K562 (cell line): ENCODE measurements around the gene BCAS1. TPM values are rescaled to one million over a fixed set of nuclear protein-coding genes. Genes with fewer than 3 reads are reported as not detected.

Experiments used
- ATAC-seq: fragments of 200-7000 bp; cut with Tn5 transposase; 3 replicates; pipeline ENCODE4 v1.9.1; 2020; ENCODE audit warnings: moderate library complexity
- BruUV-seq: library from RNA; stranded (reverse); fragments of 400-500 nt; replicated peaks from 2 replicates; lab custom pipeline; 2021; lab: Mats Ljungman, UMichigan
- CTCF ChIA-PET: fragments of 300-600 bp; formaldehyde crosslinking; extraction: SDS; loops from one replicate; lab custom pipeline; 2021; ENCODE audit warnings: low intra/inter-chr PET ratio; lab: Yijun Ruan, JAX
- POLR2A ChIA-PET: fragments of 300-600, 350-650 bp; sonication (Branson Sonifier 250); formaldehyde crosslinking; extraction: SDS; loops from one replicate; lab custom pipeline; 2021; ENCODE audit warnings: antibody characterized with exemption, inconsistent platforms; lab: Yijun Ruan, JAX
- DNase-seq, 4 experiments: peaks; one replicate each; pipeline versions ENCODE4 v3.0.0 to v3.0.0-alpha.2; 2011 to 2018; ENCODE audit warnings: low spot score in 3 of 4, mixed read lengths in 3 of 4; ENCODE audit errors: extremely low read depth in 1 of 4
- FAIRE-seq: peaks from 2 replicates; lab custom pipeline; 2011; peaks lifted over from hg19 to GRCh38; lab: Jason Lieb, UNC
- H2AFZ ChIP-seq: 2 replicates; pipeline ENCODE4 v1.6.0; 2011; ENCODE audit warnings: low read depth, low read length, control low read depth, inconsistent platforms
- H3K27ac ChIP-seq: fragments of 200-600 bp; 3 replicates; pipeline ENCODE4 v1.8.0; 2011; ENCODE audit warnings: low read depth, mild to moderate bottlenecking, control low read depth, inconsistent platforms, low read length, moderate library complexity, mixed read lengths; ENCODE audit errors: extremely low read depth
- H3K27me3 ChIP-seq, 2 experiments: fragments of 300-600 bp in 1 of 2; 2 replicates in 1 of 2; 3 replicates in 1 of 2; pipeline versions ENCODE4 v1.6.0 to v1.8.0; 2011; ENCODE audit warnings: inconsistent platforms in 2 of 2, low read length in 2 of 2, mild to moderate bottlenecking in 1 of 2, mixed read lengths in 1 of 2, moderate library complexity in 1 of 2; ENCODE audit not compliant: control insufficient read depth in 2 of 2, insufficient read depth in 2 of 2
- H3K36me3 ChIP-seq: fragments of 300-600 bp; 3 replicates; pipeline ENCODE4 v1.8.0; 2011; ENCODE audit warnings: mild to moderate bottlenecking, low read length, inconsistent platforms; ENCODE audit not compliant: control insufficient read depth, insufficient read depth
- H3K4me1 ChIP-seq, 2 experiments: fragments of 200-600 bp in 1 of 2; replicated peaks in 1 of 2; 2 replicates in 1 of 2; 3 replicates in 1 of 2; pipeline versions ENCODE4 v1.5.1 to v1.8.0; 2011; ENCODE audit warnings: inconsistent platforms in 2 of 2, low read length in 2 of 2, mild to moderate bottlenecking in 1 of 2, mixed read lengths in 1 of 2, moderate library complexity in 1 of 2; ENCODE audit not compliant: control insufficient read depth in 2 of 2, insufficient read depth in 2 of 2
- H3K4me2 ChIP-seq: 2 replicates; pipeline ENCODE4 v1.6.1; 2011; ENCODE audit warnings: low read length, control low read depth, inconsistent platforms, mixed read lengths; ENCODE audit not compliant: insufficient read depth
- H3K4me3 ChIP-seq: fragments of 200-600 bp; sonication (generic), shearing (Covaris generic); 2 replicates; pipeline ENCODE4 v1.5.1; 2016; ENCODE audit warnings: control low read depth, inconsistent platforms
- H3K79me2 ChIP-seq: fragments of 200-600 bp; 3 replicates; pipeline ENCODE4 v1.8.0; 2011; ENCODE audit warnings: low read length, inconsistent platforms; ENCODE audit not compliant: control insufficient read depth, insufficient read depth
- H3K9ac ChIP-seq, 2 experiments: 2 replicates each; pipeline versions ENCODE4 v1.6.0 to v1.6.1; 2011; ENCODE audit warnings: low read depth in 2 of 2, low read length in 2 of 2, control low read depth in 1 of 2, inconsistent platforms in 1 of 2, mild to moderate bottlenecking in 1 of 2, mixed read lengths in 1 of 2; ENCODE audit not compliant: insufficient read depth in 1 of 2
- H3K9me1 ChIP-seq: one replicate; pipeline ENCODE4 v1.6.0; 2011; ENCODE audit warnings: inconsistent platforms, mild to moderate bottlenecking, low read length, moderate library complexity; ENCODE audit not compliant: control insufficient read depth, insufficient read depth
- H3K9me3 ChIP-seq: replicated peaks from 2 replicates; pipeline ENCODE4 v1.5.1; 2011; ENCODE audit warnings: low read depth, low read length, inconsistent platforms; ENCODE audit not compliant: control insufficient read depth, insufficient read depth
- H4K20me1 ChIP-seq: replicated peaks from 2 replicates; pipeline ENCODE4 v1.6.1; 2011; ENCODE audit warnings: low read length, inconsistent platforms, mixed read lengths; ENCODE audit not compliant: control insufficient read depth, insufficient read depth
- CEBPB ChIP-seq: fragments of 450-650 bp; IDR thresholded peaks from 2 replicates; pipeline ENCODE4 v1.6.1; 2016; ENCODE audit warnings: missing genetic modification characterization, missing compliant biosample characterization
- HDAC3 ChIP-seq: fragments of 450-650 bp; IDR thresholded peaks from 2 replicates; pipeline ENCODE4 v1.6.1; 2018; ENCODE audit warnings: borderline replicate concordance, mild to moderate bottlenecking, moderate library complexity; ENCODE audit not compliant: partially characterized antibody
- WGBS: fragments of 100-300 bp; shearing (Covaris generic); methylation state at CpG from one replicate; pipeline ENCODE4 v1.1.6; 2016; ENCODE audit warnings: low coverage, mixed read lengths; ENCODE audit not compliant: insufficient coverage; ENCODE audit errors: missing lambda C conversion rate; 5-methylcytosine and 5-hydroxymethylcytosine counted together
- in situ Hi-C: fragments of 300-500 bp; cut with MboI; formaldehyde crosslinking; loops from 4 replicates; pipeline ENCODE4 v1.15.0; 2018; ENCODE audit warnings: inconsistent platforms, mixed read lengths
- intact Hi-C: fragments of 100-400 bp; cut with micrococcal nuclease; formaldehyde crosslinking; loops from 2 replicates; pipeline ENCODE4 v1.14.2; 2022
- polyA plus RNA-seq, 8 experiments: library from polyadenylated mRNA; depleted of rRNA in 4 of 8; stranded (reverse) in 5 of 8; unstranded in 3 of 8; fragments of >200 nt; fragmentation: Nextera tagmentation in 2 of 8; fragmentation: Illumina TruSeq in 1 of 8; extraction: Ambion mirVana in 2 of 8; extraction: Trizol in 1 of 8; gene quantifications; 2 replicates each; pipeline versions ENCODE4 v1.2.1 to v1.2.3, GENCODE V29; 2011 to 2014; ENCODE audit warnings: inconsistent platforms in 1 of 8, missing spikeins in 1 of 8
- total RNA-seq, 7 experiments: library from RNA; depleted of rRNA in 6 of 7; stranded (reverse); fragments of >200 nt in 6 of 7; fragmentation: Illumina TruSeq in 2 of 7; extraction: Trizol in 2 of 7; gene quantifications; 2 replicates each; pipeline versions ENCODE4 v1.2.1 to v1.2.3, GENCODE V29; 2011 to 2021; ENCODE audit warnings: low replicate concordance in 1 of 7
- TF ChIP-seq, protein P1 (sequence below), 3 experiments: fragments of 200-800 bp in 1 of 3; fragments of 250-450 bp in 1 of 3; fragments of 450-650 bp in 1 of 3; sonication (Bioruptor Pico) in 1 of 3; sonication (Bioruptor generic) in 1 of 3; formaldehyde crosslinking in 1 of 3; IDR thresholded peaks; 2 replicates each; pipeline versions ENCODE4 v1.6.1 to v1.8.0; 2016 to 2022; ENCODE audit warnings: mild to moderate bottlenecking in 2 of 3, missing genetic modification characterization in 2 of 3, missing compliant biosample characterization in 1 of 3, moderate library complexity in 1 of 3

Gene BCAS1
- total and polyA plus RNA-seq, 9 of the 15 experiments (the other 6 are each of a cell fraction or from before 2014, with no cell fraction given): 0.18 to 2.3 (median 0.93) TPM

DNA sequence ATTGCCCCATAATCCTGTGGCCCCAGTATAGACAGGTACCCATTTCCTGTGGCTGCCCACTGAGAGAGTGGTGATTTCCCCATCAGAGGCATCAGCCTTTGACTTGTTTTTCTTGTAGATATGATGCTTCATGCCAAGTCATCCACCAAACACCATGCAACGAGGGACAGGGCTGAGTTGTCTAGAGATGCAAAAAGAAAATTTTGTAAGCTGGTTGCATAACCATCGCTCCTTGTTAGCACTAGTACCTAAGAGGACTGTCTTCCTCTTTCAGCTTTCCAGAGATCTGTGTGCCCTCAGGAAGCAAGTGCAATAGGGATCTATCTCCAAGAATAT is 166.8 kb downstream of the BCAS1 start:
- H3K9me3 ChIP-seq: no peaks in the 10 kb centered on the region
- DNase-seq (no peak), ATAC-seq (no peak), FAIRE-seq (no peak)
- no peak overlapping the region for H3K9ac ChIP-seq
- TF ChIP-seq, protein P1, sequence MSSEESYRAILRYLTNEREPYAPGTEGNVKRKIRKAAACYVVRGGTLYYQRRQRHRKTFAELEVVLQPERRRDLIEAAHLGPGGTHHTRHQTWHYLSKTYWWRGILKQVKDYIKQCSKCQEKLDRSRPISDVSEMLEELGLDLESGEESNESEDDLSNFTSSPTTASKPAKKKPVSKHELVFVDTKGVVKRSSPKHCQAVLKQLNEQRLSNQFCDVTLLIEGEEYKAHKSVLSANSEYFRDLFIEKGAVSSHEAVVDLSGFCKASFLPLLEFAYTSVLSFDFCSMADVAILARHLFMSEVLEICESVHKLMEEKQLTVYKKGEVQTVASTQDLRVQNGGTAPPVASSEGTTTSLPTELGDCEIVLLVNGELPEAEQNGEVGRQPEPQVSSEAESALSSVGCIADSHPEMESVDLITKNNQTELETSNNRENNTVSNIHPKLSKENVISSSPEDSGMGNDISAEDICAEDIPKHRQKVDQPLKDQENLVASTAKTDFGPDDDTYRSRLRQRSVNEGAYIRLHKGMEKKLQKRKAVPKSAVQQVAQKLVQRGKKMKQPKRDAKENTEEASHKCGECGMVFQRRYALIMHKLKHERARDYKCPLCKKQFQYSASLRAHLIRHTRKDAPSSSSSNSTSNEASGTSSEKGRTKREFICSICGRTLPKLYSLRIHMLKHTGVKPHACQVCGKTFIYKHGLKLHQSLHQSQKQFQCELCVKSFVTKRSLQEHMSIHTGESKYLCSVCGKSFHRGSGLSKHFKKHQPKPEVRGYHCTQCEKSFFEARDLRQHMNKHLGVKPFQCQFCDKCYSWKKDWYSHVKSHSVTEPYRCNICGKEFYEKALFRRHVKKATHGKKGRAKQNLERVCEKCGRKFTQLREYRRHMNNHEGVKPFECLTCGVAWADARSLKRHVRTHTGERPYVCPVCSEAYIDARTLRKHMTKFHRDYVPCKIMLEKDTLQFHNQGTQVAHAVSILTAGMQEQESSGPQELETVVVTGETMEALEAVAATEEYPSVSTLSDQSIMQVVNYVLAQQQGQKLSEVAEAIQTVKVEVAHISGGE (CRISPR knock-in tag; IDR thresholded peaks at IDR 0.05): peak in 1 of 3 experiments; percentile 91; a peak in 2 of 6 replicates
- TF ChIP-seq HDAC3: no peak
- 0 out of 2 replicates have a peak, but pooled peaks have one; percentile 25 for TF ChIP-seq CEBPB (tag)
- no peaks in the 10 kb centered on the region for H4K20me1 ChIP-seq
- CTCF ChIA-PET: no interaction called here
- no peak overlapping the region for H3K4me3 ChIP-seq
- intact Hi-C loops: no loop called here
- no peaks in the 10 kb centered on the region for H3K9me1 ChIP-seq
- POLR2A ChIA-PET: no interaction called here
- no peaks in the 10 kb centered on the region for H3K27me3 ChIP-seq
- WGBS: 72% methylated on average over 2 of the region's 2 CpGs
- no peak overlapping the region for H3K27ac ChIP-seq
- H3K4me1 ChIP-seq: peaks cover 14 to 41% of the 10 kb centered on the region in 2 experiments; a peak in 4 of 5 replicates
- no peaks in the 10 kb centered on the region for H3K79me2 ChIP-seq
- no peaks in the 10 kb centered on the region for H3K36me3 ChIP-seq
- no peak overlapping the region for H2AFZ ChIP-seq
- in situ Hi-C loops: no loop called here
- H3K4me2 ChIP-seq: no peak overlapping the region
- no TSS peak for BruUV-seq
